ENCODE results near the gene RBBP4.

DNA sequence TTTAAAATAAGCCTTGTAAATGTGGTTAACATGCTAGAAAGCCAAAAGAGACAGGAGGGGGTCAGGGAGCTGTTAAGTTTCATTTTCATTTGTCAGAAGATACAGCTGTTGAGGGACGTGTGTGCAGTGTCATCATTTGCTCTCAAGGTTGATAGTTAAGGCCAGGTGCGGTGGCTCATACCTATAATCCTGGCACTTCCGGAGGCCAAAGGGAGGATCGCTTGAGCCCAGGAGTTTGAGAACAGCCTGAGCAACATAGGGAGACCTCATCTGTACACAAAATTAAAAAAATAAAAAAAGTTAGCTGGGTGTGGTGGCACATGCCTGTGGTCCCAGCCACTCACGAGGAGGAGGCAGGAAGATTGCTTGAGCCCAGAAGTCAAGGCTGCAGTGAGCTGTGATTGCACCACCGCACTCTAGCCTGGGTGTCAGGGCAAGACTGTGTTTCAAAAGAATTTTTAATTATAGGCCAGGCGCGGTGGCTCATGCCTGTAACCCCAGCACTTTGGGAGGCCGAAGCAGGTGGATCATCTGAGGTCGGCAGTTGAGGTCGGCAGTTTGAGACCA lies 23.3 kb upstream of the RBBP4 start:
- TF ChIP-seq, protein P1, sequence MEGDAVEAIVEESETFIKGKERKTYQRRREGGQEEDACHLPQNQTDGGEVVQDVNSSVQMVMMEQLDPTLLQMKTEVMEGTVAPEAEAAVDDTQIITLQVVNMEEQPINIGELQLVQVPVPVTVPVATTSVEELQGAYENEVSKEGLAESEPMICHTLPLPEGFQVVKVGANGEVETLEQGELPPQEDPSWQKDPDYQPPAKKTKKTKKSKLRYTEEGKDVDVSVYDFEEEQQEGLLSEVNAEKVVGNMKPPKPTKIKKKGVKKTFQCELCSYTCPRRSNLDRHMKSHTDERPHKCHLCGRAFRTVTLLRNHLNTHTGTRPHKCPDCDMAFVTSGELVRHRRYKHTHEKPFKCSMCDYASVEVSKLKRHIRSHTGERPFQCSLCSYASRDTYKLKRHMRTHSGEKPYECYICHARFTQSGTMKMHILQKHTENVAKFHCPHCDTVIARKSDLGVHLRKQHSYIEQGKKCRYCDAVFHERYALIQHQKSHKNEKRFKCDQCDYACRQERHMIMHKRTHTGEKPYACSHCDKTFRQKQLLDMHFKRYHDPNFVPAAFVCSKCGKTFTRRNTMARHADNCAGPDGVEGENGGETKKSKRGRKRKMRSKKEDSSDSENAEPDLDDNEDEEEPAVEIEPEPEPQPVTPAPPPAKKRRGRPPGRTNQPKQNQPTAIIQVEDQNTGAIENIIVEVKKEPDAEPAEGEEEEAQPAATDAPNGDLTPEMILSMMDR (IDR thresholded peaks at IDR 0.05), result no peak
- TF ChIP-seq POLR2A (IDR thresholded peaks at IDR 0.05), result no peak
